Skin epidermis (tissue), 12 donors: Measurements from ENCODE around the gene RALGAPA2.

Experiments used
- H3K27ac ChIP-seq, 21 experiments: fragments of 200-600 bp; sonication (generic) in 11 of 21; one replicate each; pipeline ENCODE4 v1.5.0; 2020; ENCODE audit warnings: mild to moderate bottlenecking in 3 of 21, inconsistent platforms in 2 of 21, moderate library complexity in 2 of 21
- H3K4me3 ChIP-seq, 7 experiments: fragments of 200-600 bp; sonication (generic) in 2 of 7; one replicate each; pipeline ENCODE4 v1.5.0; 2020; ENCODE audit warnings: inconsistent platforms in 2 of 7, mild to moderate bottlenecking in 2 of 7, moderate library complexity in 1 of 7

The RALGAPA2 gene

DNA sequence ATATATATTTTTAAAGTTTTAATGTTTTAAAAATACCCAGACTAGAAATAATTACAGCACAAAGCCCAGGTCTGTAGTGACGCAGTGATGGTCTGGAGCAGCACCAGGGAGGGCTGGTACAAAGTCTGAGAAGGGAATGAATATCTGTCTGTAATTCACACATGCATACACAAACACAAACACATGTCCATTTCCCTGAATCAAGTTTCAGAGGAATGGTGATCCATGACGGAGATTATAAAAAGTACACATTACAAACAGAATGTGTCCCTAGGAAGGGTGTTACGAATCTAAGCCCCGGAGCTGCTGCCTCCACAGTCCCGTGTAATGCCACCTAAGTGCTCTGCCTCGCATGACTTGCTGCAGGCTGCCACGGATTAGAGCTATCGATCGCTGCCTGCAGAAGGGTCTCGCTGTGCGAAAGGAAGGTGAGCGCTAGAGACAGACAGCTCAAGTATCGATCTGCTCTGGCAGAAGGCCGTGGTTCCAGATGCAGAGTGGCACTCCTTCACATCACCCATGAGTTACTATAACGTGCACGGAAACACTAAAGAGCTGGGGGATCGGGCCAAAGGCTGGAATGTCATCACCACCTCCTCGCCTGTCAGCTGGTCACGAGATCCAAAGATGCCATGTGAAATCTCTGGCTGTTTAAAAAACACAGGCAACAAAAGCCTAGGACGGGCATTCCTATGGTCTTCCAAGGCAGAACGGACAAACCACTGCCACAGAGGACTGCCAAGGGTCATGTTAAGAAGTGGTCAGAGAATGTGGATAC is 257.4 kb downstream of the RALGAPA2 start:
- Histone ChIP-seq H3K27ac (no peak overlapping the region), H3K4me3 (no peak overlapping the region)

DNA sequence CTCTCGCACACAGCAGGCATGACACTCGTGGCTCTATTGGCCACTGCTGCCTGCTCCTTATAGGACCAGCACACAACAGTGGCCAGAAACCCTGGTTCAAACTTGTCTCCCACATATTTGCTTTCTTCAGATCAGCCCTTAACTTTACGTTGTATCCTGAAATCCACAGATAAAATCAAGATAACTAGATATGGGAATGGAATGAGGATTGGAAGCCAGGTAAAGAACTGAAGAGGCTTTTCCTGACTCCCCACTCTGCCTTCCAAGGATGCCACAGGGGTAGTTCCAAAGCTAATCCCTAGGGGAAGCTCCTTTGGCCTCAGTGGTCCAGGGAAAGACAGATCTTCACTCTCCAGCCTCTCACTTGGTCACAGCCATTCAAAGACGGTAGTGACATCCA is 258.1 kb downstream of the RALGAPA2 start:
- H3K4me3 ChIP-seq, result no peak overlapping the region
- no peak overlapping the region for H3K27ac ChIP-seq

DNA sequence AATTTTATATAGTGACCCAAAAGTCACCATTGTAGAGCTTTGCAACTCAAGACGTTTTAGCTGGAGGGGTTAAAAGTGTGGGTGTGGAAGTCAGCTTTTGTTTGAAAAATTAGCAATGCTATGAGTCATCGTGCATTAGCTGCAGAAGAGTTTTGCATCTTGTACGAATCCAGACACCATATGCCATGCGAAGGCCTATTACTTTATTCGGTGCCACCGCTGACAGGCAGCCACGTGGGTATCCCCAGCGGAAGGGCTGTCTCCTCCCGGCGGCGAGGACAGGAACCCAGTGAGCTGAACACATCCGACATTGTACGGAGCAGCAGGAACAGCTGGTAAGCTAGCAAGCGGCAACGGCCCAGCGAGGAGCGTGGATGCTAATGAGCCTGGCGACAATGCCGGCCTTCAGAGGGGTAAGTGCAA is 260.2 kb downstream of the RALGAPA2 start:
- H3K27ac ChIP-seq, result peak overlapping the region in 5 of 21 experiments; percentile 2 to 61 (median 18)
- peak overlapping the region in 3 of 7 experiments; percentile 0 to 4 (median 2) for H3K4me3 ChIP-seq

- Histone ChIP-seq H3K4me3 (no peak overlapping the region), H3K27ac (no peak overlapping the region)
These were observed 261.9 kb downstream of the RALGAPA2 start for GRCh38 chr20:20450521-20450920.

GRCh38 chr20:20448881-20449280 is 263.6 kb downstream of the RALGAPA2 start:
- Histone ChIP-seq H3K27ac (no peak overlapping the region), H3K4me3 (no peak overlapping the region)

DNA sequence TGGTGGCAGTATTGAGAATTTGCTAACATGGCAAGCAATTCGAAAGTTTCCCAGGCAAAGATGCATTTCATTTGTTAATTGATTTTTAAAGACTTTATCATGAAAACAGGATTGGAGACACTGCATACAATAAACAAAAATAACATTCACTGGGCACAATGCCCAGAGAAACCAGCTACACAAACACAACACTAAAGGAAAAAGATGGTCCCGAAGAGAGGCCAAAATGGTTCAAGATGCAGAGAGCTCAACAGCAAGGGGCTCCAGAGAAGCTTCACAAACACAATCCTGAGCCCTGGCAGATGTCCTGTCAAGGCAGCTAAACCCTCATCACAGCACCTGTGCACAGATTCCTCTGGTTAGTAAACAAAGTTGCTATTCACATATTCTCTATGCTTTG is 265.2 kb downstream of the RALGAPA2 start:
- Histone ChIP-seq H3K4me3 (no peak overlapping the region), H3K27ac (no peak overlapping the region)

- Histone ChIP-seq H3K4me3 (no peak overlapping the region), H3K27ac (peak overlapping the region in 1 of 21 experiments; percentile 10)
These were observed 265.9 kb downstream of the RALGAPA2 start for GRCh38 chr20:20446425-20447015.

DNA sequence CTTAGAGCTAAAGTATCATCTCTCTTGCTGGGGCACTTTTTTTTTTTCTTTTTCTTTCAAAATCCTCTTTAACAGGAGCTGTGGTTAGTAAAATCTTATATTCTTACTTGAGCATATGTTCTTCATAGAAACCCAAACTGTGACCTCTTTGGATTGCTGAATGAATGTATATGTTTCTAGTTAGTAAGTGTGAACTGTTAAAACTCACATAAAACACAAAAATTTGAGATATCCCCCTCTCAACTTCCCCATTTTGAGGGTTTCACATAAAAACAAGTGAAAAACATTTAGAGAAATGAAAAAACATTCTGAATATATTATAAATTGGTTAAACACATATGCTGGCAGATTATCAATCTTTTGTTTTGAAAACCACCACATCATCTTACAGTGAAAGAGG is 266.4 kb downstream of the RALGAPA2 start:
- H3K4me3 ChIP-seq, result no peak overlapping the region
- peak overlapping the region in 1 of 21 experiments; percentile 10 for H3K27ac ChIP-seq

GRCh38 chr20:20443504-20443903 is 268.9 kb downstream of the RALGAPA2 start:
- Histone ChIP-seq H3K27ac (no peak overlapping the region), H3K4me3 (no peak overlapping the region)

- Histone ChIP-seq H3K4me3 (no peak overlapping the region), H3K27ac (no peak overlapping the region)
These were observed 270.0 kb downstream of the RALGAPA2 start for GRCh38 chr20:20442466-20442865.

- Histone ChIP-seq H3K27ac (peak overlapping the region in 1 of 21 experiments; percentile 2), H3K4me3 (no peak overlapping the region)
These were observed 271.4 kb downstream of the RALGAPA2 start for GRCh38 chr20:20440886-20441658.

- Histone ChIP-seq H3K4me3 (no peak overlapping the region), H3K27ac (no peak overlapping the region)
These were observed 272.0 kb downstream of the RALGAPA2 start for GRCh38 chr20:20440481-20440880.

DNA sequence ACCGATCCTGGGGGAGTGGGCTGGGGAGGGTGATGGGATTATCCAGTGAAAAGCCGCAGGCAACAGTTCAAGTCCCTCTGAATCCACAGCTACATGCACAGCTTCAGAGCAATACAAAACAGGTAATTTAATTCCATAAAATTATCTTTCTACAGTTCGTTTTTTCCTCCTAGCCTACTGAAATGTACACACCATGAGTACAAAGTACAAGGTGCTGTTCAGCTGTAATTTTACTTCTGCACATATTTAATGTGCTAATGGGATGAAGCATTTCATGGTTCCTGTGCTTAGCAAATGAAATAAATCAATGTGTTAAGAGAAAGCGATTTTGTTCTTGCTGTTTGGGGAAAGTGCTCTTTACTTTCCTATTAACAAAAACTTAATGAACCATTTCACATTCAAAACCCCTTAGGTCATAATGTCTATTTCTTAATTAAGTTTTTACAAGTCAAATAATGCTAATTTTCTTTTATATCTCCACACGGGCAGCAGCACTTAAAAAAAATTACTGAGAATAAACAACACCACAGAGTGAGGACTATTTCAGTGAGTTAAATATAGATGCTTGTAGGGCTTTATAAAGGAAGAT is 272.7 kb downstream of the RALGAPA2 start:
- no peak overlapping the region for H3K27ac ChIP-seq
- H3K4me3 ChIP-seq, result no peak overlapping the region

DNA sequence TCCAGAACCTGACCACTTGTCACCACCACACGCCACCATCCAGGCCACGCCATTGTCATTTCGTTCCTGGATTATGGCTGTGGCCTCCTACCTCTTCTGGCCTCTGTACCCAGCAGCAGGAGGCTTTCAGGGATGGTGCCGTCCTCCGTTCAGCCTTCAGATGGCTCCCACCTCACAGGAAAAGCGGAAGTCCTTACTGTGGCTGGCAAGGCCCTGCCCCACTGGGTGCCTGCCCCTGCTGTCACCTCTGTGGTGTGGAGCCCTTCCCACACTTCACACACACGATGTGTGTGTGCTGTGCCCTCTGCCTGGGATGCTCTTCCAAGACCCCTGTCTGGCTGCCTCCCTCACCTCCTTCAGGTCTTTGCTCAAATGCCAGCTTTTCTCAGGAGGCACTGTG is 275.1 kb downstream of the RALGAPA2 start:
- no peak overlapping the region for H3K27ac ChIP-seq
- no peak overlapping the region for H3K4me3 ChIP-seq

GRCh38 chr20:20436689-20437088 is 275.8 kb downstream of the RALGAPA2 start:
- no peak overlapping the region for H3K4me3 ChIP-seq
- H3K27ac ChIP-seq, result no peak overlapping the region

- no peak overlapping the region for H3K4me3 ChIP-seq
- no peak overlapping the region for H3K27ac ChIP-seq
These were observed 277.0 kb downstream of the RALGAPA2 start for GRCh38 chr20:20435453-20435852.

DNA sequence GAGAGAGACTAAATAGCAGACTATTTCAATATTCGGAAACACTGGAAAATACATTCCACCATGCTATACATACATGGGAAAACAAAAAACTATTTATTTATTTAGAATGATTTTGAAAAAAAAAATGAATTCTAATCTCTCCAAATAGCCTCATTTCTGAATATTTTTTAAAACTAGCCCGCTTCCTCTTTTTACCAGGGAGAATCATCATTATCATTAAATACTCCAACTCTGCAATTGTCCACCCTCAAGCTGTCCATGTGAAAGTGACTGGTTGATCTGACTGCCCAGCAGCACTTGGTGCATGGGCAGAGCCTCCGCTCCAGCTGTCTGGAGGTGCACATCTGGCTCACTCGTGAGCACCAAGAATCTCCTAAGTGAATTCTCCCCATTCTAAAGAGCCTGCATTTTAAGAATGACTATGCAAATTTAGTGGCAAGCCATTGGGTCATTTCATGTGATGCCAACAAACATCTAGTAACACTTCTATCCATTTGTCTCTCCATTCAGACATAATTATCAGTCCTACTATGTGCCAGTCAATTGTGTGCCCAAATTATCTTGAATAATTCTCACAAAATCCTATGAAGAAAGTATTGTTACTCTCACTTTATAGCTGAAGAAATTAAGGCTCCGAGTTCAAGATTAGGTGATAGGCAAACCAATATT is 279.7 kb downstream of the RALGAPA2 start:
- Histone ChIP-seq H3K27ac (no peak overlapping the region), H3K4me3 (no peak overlapping the region)

DNA sequence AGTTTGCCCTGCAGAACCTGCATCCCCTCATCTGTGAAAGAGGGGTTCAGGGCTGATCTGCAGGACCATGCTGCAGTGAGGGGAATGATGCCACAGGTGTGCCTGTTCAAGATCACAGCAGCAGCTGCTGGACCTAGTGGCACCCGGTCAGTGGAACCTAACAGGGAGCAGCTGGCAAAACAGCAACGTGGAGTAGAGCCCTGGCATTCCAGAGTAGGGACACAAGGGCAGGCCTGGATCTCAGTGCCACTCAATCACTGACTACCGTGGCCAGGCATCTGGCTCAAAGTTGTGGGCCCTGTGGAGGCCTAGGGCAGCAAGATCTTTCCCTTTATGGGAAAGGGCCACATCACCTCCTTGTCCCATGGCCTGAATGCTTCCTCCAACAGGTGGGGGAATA is 282.4 kb downstream of the RALGAPA2 start:
- no peak overlapping the region for H3K4me3 ChIP-seq
- no peak overlapping the region for H3K27ac ChIP-seq

DNA sequence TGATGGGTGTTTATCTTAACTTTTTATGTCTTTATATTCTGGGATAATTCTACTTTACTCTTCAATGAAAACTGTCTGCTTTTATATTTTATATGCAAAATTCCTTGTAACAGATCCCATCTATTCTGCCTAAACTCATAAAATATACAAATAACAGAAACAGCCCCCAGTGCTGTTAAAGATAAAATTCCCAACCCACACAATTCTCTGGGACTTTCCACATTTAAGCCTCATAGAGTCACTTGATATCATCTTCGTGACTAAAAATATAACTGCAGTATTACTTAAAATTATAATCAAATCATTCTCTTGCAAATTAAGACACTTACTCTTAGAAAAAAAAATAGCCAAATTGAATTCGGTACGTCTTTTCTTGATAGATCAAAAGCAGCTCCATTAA is 284.4 kb downstream of the RALGAPA2 start:
- H3K4me3 ChIP-seq, result no peak overlapping the region

More for the DNA sequence above, 284.4 kb downstream of the RALGAPA2 start:
- H3K27ac ChIP-seq, result no peak overlapping the region
